ENCODE data around the gene AGBL3. TPM values are rescaled to one million over a fixed set of nuclear protein-coding genes. Genes with fewer than 3 reads are reported as not detected.

The AGBL3 gene
- total RNA-seq, 4 donors from 2014 or later = 0.61 to 1.9 (median 1.0) TPM

DNA sequence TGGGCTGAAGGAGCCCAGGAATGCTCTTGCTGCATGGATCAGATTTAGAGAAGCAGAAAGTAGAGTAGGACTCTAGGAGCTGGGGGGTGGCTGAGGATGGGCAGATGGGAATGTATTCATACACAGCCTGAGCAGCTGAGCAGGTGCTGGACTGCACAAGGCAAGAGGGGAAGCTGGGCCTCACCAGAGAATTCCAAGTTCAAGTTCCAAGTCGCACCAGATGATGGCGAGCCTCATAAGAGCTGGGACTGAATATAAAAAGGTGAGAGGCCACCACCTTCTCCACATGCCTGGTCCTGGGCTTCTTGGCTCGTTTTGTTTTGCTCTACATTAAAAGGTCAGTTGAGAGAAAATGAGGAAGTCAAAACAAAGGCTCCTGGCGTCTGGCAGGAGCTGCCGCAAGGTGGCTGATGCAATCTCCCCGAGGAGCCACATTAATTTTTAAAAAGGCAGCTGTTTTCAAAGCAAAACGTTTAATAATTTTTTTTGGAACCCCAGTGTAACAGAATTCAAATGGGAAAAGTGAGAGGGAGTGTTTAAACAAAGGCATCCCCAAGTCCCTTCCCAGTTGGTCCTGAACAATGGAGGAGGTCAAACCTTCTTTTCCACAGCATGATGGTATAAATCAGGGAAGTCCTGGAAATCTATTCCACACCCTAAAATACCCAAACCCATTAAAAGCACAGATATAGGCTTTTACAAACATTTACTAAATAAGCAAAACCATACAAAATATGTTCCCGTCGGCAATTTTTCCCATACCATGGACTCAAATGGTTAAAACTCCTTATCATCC is 174.7 kb downstream of the AGBL3 start:
- in situ Hi-C loops (cut with MboI; ENCODE audit: low sequenced_read_pairs in 4 of 4) = no loop called here
- ATAC-seq (no peak), DNase-seq (peak in 1 of 2 donors; percentile 38)
- TF ChIP-seq, protein P1, sequence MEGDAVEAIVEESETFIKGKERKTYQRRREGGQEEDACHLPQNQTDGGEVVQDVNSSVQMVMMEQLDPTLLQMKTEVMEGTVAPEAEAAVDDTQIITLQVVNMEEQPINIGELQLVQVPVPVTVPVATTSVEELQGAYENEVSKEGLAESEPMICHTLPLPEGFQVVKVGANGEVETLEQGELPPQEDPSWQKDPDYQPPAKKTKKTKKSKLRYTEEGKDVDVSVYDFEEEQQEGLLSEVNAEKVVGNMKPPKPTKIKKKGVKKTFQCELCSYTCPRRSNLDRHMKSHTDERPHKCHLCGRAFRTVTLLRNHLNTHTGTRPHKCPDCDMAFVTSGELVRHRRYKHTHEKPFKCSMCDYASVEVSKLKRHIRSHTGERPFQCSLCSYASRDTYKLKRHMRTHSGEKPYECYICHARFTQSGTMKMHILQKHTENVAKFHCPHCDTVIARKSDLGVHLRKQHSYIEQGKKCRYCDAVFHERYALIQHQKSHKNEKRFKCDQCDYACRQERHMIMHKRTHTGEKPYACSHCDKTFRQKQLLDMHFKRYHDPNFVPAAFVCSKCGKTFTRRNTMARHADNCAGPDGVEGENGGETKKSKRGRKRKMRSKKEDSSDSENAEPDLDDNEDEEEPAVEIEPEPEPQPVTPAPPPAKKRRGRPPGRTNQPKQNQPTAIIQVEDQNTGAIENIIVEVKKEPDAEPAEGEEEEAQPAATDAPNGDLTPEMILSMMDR (IDR thresholded peaks at IDR 0.05 in 4 of 5, conservative IDR thresholded peaks at IDR 0.05 in 1 of 5) = peak in 2 of 5 experiments; percentile 7 to 18
- TF ChIP-seq POLR2A (IDR thresholded peaks at IDR 0.05) = no peak
- H3K27ac ChIP-seq = peak overlapping the region; percentile 93 to 97 (median 96)
- H3K4me3 ChIP-seq = peak overlapping the region; percentile 4 to 26 (median 16)
- no peaks in the 10 kb centered on the region for H3K9me3 ChIP-seq
- H3K4me1 ChIP-seq = peaks cover 95 to 98% of the 10 kb centered on the region in 2 donors
- H3K27me3 ChIP-seq = no peaks in the 10 kb centered on the region
- H3K36me3 ChIP-seq = peaks cover 0 to 9% of the 10 kb centered on the region in 2 donors
- intact Hi-C loops (cut with DNase I; ENCODE audit: low total_unique reads) = no loop called here

DNA sequence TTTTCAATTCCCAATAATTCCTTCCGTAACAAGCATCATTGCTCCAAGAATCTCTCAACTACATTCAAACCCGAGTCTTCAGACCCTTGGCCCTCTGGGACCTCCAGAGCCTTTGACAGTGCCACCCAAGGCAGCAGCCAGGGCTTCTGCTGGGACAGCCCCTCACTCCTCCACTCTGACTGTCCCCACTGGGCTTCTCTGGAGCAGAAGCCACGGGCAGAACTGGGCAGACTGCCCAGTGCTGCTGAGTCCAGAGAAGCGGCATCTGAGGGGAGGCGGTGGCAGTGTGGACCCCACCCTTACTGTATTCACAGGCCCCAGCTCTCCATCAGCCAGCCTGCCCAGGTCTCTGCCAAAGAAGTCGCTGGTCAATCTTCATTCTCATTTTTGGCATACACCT is 175.4 kb downstream of the AGBL3 start:
- peaks cover 98% of the 10 kb centered on the region in 2 donors for H3K4me1 ChIP-seq
- H3K27me3 ChIP-seq = no peaks in the 10 kb centered on the region
- ATAC-seq = no peak
- H3K9me3 ChIP-seq = no peaks in the 10 kb centered on the region
- intact Hi-C loops (cut with DNase I; ENCODE audit: low total_unique reads) = no loop called here
- no peak for DNase-seq
- H3K4me3 ChIP-seq = no peak overlapping the region
- peak overlapping the region; percentile 93 to 97 (median 96) for H3K27ac ChIP-seq
- no peak for TF ChIP-seq POLR2A (IDR thresholded peaks at IDR 0.05)
- TF ChIP-seq, protein P1 (IDR thresholded peaks at IDR 0.05 in 4 of 5, conservative IDR thresholded peaks at IDR 0.05 in 1 of 5) = no peak
- in situ Hi-C loops (cut with MboI; ENCODE audit: low sequenced_read_pairs in 4 of 4) = no loop called here
- H3K36me3 ChIP-seq = peaks cover 0 to 15% of the 10 kb centered on the region in 2 donors

DNA sequence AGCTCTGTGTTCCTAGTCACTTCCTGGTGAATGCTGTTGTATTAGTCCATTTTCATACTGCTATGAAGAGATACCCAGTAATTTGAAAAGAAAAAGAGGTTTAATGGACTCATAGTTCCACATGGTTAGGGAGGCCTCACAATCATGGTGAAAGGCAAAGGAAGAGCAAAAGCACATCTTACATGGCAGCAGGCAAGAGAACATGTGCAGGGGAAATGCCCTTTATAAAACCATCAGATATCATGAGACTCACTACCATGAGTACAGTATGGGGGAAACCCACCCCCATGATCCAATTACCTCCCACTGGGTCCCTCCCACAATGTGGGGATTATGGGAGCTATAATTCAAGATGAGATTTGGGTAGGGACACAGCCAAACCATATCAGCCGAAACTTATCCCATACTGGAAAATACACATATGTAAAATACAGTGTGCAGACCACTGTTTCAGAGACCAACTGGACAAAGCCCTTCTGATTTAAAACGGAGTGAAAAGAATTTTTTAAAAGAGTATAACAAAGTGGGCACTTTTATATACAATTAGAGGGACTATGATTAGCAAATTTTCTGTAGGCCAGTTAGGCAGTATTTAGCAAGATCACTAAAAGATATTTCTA is 176.2 kb downstream of the AGBL3 start:
- H3K27me3 ChIP-seq = no peaks in the 10 kb centered on the region
- H3K9me3 ChIP-seq = no peaks in the 10 kb centered on the region
- ATAC-seq = no peak
- peak overlapping the region; percentile 93 to 97 (median 96) for H3K27ac ChIP-seq
- no peak overlapping the region for H3K4me3 ChIP-seq
- peaks cover 98% of the 10 kb centered on the region in 2 donors for H3K4me1 ChIP-seq
- peaks cover 0 to 21% of the 10 kb centered on the region in 2 donors for H3K36me3 ChIP-seq
- in situ Hi-C loops (cut with MboI; ENCODE audit: low sequenced_read_pairs in 4 of 4) = no loop called here
- DNase-seq = no peak
- TF ChIP-seq POLR2A (IDR thresholded peaks at IDR 0.05) = no peak
- TF ChIP-seq, protein P1 (IDR thresholded peaks at IDR 0.05 in 4 of 5, conservative IDR thresholded peaks at IDR 0.05 in 1 of 5) = no peak
- intact Hi-C loops (cut with DNase I; ENCODE audit: low total_unique reads) = no loop called here

DNA sequence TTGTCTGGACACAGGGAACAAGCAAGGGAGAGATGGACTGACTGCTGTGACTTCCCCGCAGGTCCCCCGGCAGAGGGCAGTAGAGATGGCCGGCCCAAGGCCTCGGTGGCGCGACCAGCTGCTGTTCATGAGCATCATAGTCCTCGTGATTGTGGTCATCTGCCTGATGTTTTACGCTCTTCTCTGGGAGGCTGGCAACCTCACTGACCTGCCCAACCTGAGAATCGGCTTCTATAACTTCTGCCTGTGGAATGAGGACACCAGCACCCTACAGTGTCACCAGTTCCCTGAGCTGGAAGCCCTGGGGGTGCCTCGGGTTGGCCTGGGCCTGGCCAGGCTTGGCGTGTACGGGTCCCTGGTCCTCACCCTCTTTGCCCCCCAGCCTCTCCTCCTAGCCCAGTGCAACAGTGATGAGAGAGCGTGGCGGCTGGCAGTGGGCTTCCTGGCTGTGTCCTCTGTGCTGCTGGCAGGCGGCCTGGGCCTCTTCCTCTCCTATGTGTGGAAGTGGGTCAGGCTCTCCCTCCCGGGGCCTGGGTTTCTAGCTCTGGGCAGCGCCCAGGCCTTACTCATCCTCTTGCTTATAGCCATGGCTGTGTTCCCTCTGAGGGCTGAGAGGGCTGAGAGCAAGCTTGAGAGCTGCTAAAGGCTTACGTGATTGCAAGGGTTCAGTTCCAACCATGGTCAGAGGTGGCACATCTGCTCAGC is 178.2 kb downstream of the AGBL3 start:
- peaks cover 0 to 24% of the 10 kb centered on the region in 2 donors for H3K36me3 ChIP-seq
- intact Hi-C loops (cut with DNase I; ENCODE audit: low total_unique reads) = loop anchor here (5.0 kb wide), 1 partner anchor 632 kb away; no protein-coding TSS in a partner anchor
- DNase-seq = peak; percentile 87 to 92

More for the DNA sequence above, 178.2 kb downstream of the AGBL3 start:
- H3K27me3 ChIP-seq = no peaks in the 10 kb centered on the region
- in situ Hi-C loops (cut with MboI; ENCODE audit: low sequenced_read_pairs in 4 of 4) = no loop called here
- no peaks in the 10 kb centered on the region for H3K9me3 ChIP-seq
- H3K4me1 ChIP-seq = peaks cover 95 to 98% of the 10 kb centered on the region in 2 donors
- peak overlapping the region; percentile 26 to 35 (median 30) for H3K4me3 ChIP-seq
- TF ChIP-seq, protein P1 (IDR thresholded peaks at IDR 0.05 in 4 of 5, conservative IDR thresholded peaks at IDR 0.05 in 1 of 5) = peak; percentile 49 to 90 (median 79)
- TF ChIP-seq POLR2A (IDR thresholded peaks at IDR 0.05) = peak; percentile 58 to 60
- peak; percentile 62 to 72 for ATAC-seq
- peak overlapping the region; percentile 93 to 97 (median 96) for H3K27ac ChIP-seq
